Keratinocyte (primary cell): Measurements from ENCODE around the gene DDX31. TPM values are rescaled to one million over a fixed set of nuclear protein-coding genes. Genes with fewer than 3 reads are reported as not detected.
A peak's percentile ranks its signal among the peaks of the same experiment; 100 is the strongest.
"Not testable (repeated sequence)": the region's sequence is repeated elsewhere in the genome, so short reads cannot be mapped to it uniquely, and the experiment has no call there.

Source experiments
- DNase-seq: peaks from one replicate; pipeline ENCODE4 v3.0.0-alpha.2; 2011; ENCODE audit warnings: low read depth, missing footprints, low spot score
- FAIRE-seq: peaks from 2 replicates; lab custom pipeline; 2011; peaks lifted over from hg19 to GRCh38; lab: Jason Lieb, UNC
- H2AFZ ChIP-seq: 2 replicates; pipeline ENCODE4 v1.6.0; 2012; ENCODE audit warnings: low read length, control low read depth, inconsistent platforms; ENCODE audit not compliant: control insufficient read depth
- H3K27ac ChIP-seq: 2 replicates; pipeline ENCODE4 v1.5.1; 2011; ENCODE audit warnings: low read length; ENCODE audit not compliant: control insufficient read depth, insufficient read depth
- H3K27me3 ChIP-seq: 3 replicates; pipeline ENCODE4 v1.6.0; 2011; ENCODE audit warnings: low read length; ENCODE audit not compliant: control insufficient read depth, insufficient read depth; ENCODE audit errors: extremely low read depth
- H3K36me3 ChIP-seq, 2 experiments: 2 replicates in 1 of 2; 3 replicates in 1 of 2; pipeline ENCODE4 v1.5.1; 2011; ENCODE audit warnings: low read length in 2 of 2, mild to moderate bottlenecking in 1 of 2; ENCODE audit not compliant: control insufficient read depth in 2 of 2, insufficient read depth in 2 of 2; ENCODE audit errors: extremely low read depth in 1 of 2
- H3K4me1 ChIP-seq: 3 replicates; pipeline ENCODE4 v1.5.1; 2011; ENCODE audit warnings: low read length; ENCODE audit not compliant: control insufficient read depth, insufficient read depth; ENCODE audit errors: extremely low read depth
- H3K4me2 ChIP-seq: 3 replicates; pipeline ENCODE4 v1.6.0; 2011; ENCODE audit warnings: low read depth, low read length; ENCODE audit not compliant: control insufficient read depth, insufficient read depth; ENCODE audit errors: extremely low read depth
- H3K4me3 ChIP-seq, 3 experiments: fragments of 200-600 bp in 1 of 3; sonication (generic) in 1 of 3; 2 replicates in 2 of 3; 3 replicates in 1 of 3; pipeline ENCODE4 v1.5.1; 2011 to 2016; ENCODE audit warnings: low read length in 3 of 3, mild to moderate bottlenecking in 3 of 3, control low read depth in 2 of 3, inconsistent platforms in 1 of 3, low read depth in 1 of 3, mixed read lengths in 1 of 3, mixed run types in 1 of 3, moderate library complexity in 1 of 3; ENCODE audit not compliant: control insufficient read depth in 2 of 3, insufficient read depth in 2 of 3; ENCODE audit errors: extremely low read depth in 1 of 3
- H3K79me2 ChIP-seq: 2 replicates; pipeline ENCODE4 v1.6.0; 2012; ENCODE audit warnings: low read length; ENCODE audit not compliant: control insufficient read depth, insufficient read depth
- H3K9ac ChIP-seq: 3 replicates; pipeline ENCODE4 v1.6.0; 2011; ENCODE audit warnings: low read length; ENCODE audit not compliant: control insufficient read depth, insufficient read depth; ENCODE audit errors: extremely low read depth
- H3K9me1 ChIP-seq: 3 replicates; pipeline ENCODE4 v1.6.0; 2011; ENCODE audit warnings: low read length; ENCODE audit not compliant: control insufficient read depth, insufficient read depth; ENCODE audit errors: extremely low read depth
- H3K9me3 ChIP-seq: 2 replicates; pipeline ENCODE4 v1.5.1; 2012; ENCODE audit warnings: low read depth, low read length; ENCODE audit not compliant: control insufficient read depth
- H4K20me1 ChIP-seq: 3 replicates; pipeline ENCODE4 v1.6.0; 2011; ENCODE audit warnings: low read length; ENCODE audit not compliant: control insufficient read depth, insufficient read depth; ENCODE audit errors: extremely low read depth
- CTCF ChIP-seq, 3 experiments: IDR thresholded peaks in 1 of 3; conservative IDR thresholded peaks in 1 of 3; optimal IDR thresholded peaks in 1 of 3; 2 replicates in 2 of 3; 3 replicates in 1 of 3; pipeline versions ENCODE3 to v1.5.1; 2011; ENCODE audit warnings: low read length in 3 of 3, mild to moderate bottlenecking in 3 of 3, moderate library complexity in 2 of 3, control low read depth in 1 of 3, inconsistent platforms in 1 of 3; ENCODE audit not compliant: insufficient read depth in 2 of 3; ENCODE audit errors: extremely low read depth in 1 of 3
- EZH2 ChIP-seq: IDR thresholded peaks from one replicate; pipeline ENCODE4 v1.6.1; 2012; ENCODE audit warnings: inconsistent platforms, mild to moderate bottlenecking, low read length, moderate library complexity
- dilution Hi-C: fragments of 300-500 bp; cut with MboI; formaldehyde crosslinking; loops from one replicate; pipeline ENCODE4 v1.7.0; 2020; ENCODE audit warnings: low sequenced_read_pairs; ENCODE audit not compliant: extremely low pct_ligation_motif_present
- polyA minus RNA-seq, 3 experiments: library from RNA; depleted of rRNA, polyadenylated mRNA; stranded (reverse); fragments of >200 nt; gene quantifications; 1 replicate in 1 of 3; 2 replicates in 1 of 3; 3 replicates in 1 of 3; pipeline ENCODE4 v1.2.3, GENCODE V29; 2011
- polyA plus RNA-seq, 5 experiments: library from polyadenylated mRNA; depleted of rRNA in 3 of 5; stranded (reverse) in 3 of 5; stranded (forward) in 1 of 5; unstranded in 1 of 5; fragments of >200 nt; gene quantifications; 1 replicate in 1 of 5; 2 replicates in 3 of 5; 3 replicates in 1 of 5; pipeline versions ENCODE4 v1.2.1 to v1.2.3, GENCODE V29; 2011 to 2012; ENCODE audit warnings: missing spikeins in 2 of 5, low read depth in 1 of 5, low replicate concordance in 1 of 5

The DDX31 gene
- polyA plus RNA-seq, result 18.8 to 25.2 TPM (median 21.0 TPM) in 3 replicates
- polyA plus RNA-seq (2011; ENCODE audit: low read depth), result 6.1 TPM
- 13.8 and 18.7 TPM in 2 replicates for polyA plus RNA-seq (2011; cell fraction: cytosol; rRNA removed)
- 32.8 and 33.9 TPM in 2 replicates for polyA plus RNA-seq (2011; cell fraction: nucleus; rRNA removed)
- polyA plus RNA-seq (2012; ENCODE audit: low replicate concordance), result 15.6 and 18.5 TPM in 2 replicates
- polyA minus RNA-seq, result 18.0 to 25.9 TPM (median 24.5 TPM) in 3 replicates
- polyA minus RNA-seq (2011; cell fraction: cytosol; rRNA and poly(A)+ RNA removed), result 21.1 TPM
- polyA minus RNA-seq (2011; cell fraction: nucleus; rRNA and poly(A)+ RNA removed), result 22.9 and 34.7 TPM in 2 replicates

GRCh38 chr9:132669698-132670456, at the start of gene DDX31:
Gene DDX31 (minus strand): TSS chr9:132669983. CDS start chr9:132669934, 49 bp downstream.
- DNase-seq (no peak), FAIRE-seq (no peak)
- H3K9me3 ChIP-seq, result no peaks in the 10 kb centered on the region
- H2AFZ ChIP-seq, result peak within 1 kb of the TSS; percentile 94
- peaks cover 9% of the 10 kb centered on the region for H4K20me1 ChIP-seq
- H3K27ac ChIP-seq, result peak within 1 kb of the TSS; percentile 98
- H3K36me3 ChIP-seq, result peaks cover 0 to 4% of the 10 kb centered on the region in 2 experiments
- peaks cover 26% of the 10 kb centered on the region for H3K4me1 ChIP-seq
- H3K27me3 ChIP-seq, result no peaks in the 10 kb centered on the region
- peaks cover 90% of the 10 kb centered on the region for H3K79me2 ChIP-seq
- H3K9ac ChIP-seq, result peak within 1 kb of the TSS; percentile 99
- H3K9me1 ChIP-seq, result peaks cover 3% of the 10 kb centered on the region
- H3K4me3 ChIP-seq, result peak within 1 kb of the TSS; percentile 92 to 98 (median 97)
- H3K4me2 ChIP-seq, result peak within 1 kb of the TSS; percentile 98
- TF ChIP-seq CTCF (optimal IDR thresholded peaks at IDR 0.05 in 1 of 3, IDR thresholded peaks at IDR 0.05 in 1 of 3, conservative IDR thresholded peaks at IDR 0.05 in 1 of 3; ENCODE audit: extremely low read depth in 1 of 3, insufficient read depth in 2 of 3, low read length in 3 of 3) (no peak), EZH2 (no peak)
- dilution Hi-C loops, result no loop called here

GRCh38 chr9:132718381-132718928, 48.7 kb upstream of the DDX31 start:
- H2AFZ ChIP-seq, H3K9me3 ChIP-seq, FAIRE-seq, H4K20me1 ChIP-seq, H3K79me2 ChIP-seq, H3K36me3 ChIP-seq, H3K4me2 ChIP-seq, dilution Hi-C loops, H3K27me3 ChIP-seq, H3K9me1 ChIP-seq, H3K9ac ChIP-seq, H3K4me1 ChIP-seq, H3K4me3 ChIP-seq, H3K27ac ChIP-seq, DNase-seq: not testable (repeated sequence)
